GM12878 (cell line): ENCODE measurements around the gene NLRC5. TPM values are rescaled to one million over a fixed set of nuclear protein-coding genes. Genes with fewer than 3 reads are reported as not detected.

Experiments
- ATAC-seq: fragments of 200-7000 bp; cut with Tn5 transposase; 3 replicates; pipeline ENCODE4 v1.9.1; 2020; ENCODE audit warnings: mild to moderate bottlenecking, moderate library complexity
- BruUV-seq: library from RNA; stranded (reverse); fragments of 400-500 nt; replicated peaks from 2 replicates; lab custom pipeline; 2021; lab: Mats Ljungman, UMichigan
- CTCF ChIA-PET: fragments of 300-600 bp; sonication (Branson Sonifier 250); formaldehyde crosslinking; extraction: SDS; loops from one replicate; lab custom pipeline; 2021; ENCODE audit warnings: inconsistent platforms; lab: Yijun Ruan, JAX
- POLR2A ChIA-PET: fragments of 350-600 bp; formaldehyde crosslinking; extraction: SDS; loops from one replicate; lab custom pipeline; 2021; ENCODE audit warnings: inconsistent platforms; lab: Charles Lee
- RAD21 ChIA-PET: fragments of 300-600 bp; sonication (Branson Sonifier 250); formaldehyde crosslinking; loops from one replicate; lab custom pipeline; 2023; ENCODE audit warnings: antibody characterized with exemption; ENCODE audit not compliant: unreplicated experiment; lab: Charles Lee
- SMC1A ChIA-PET: fragments of 300-600 bp; sonication (Branson Sonifier 250); formaldehyde crosslinking; loops from one replicate; lab custom pipeline; 2023; ENCODE audit not compliant: unreplicated experiment, uncharacterized antibody; lab: Charles Lee
- DNase-seq: peaks from one replicate; pipeline ENCODE4 v3.0.0-alpha.2; 2011; ENCODE audit warnings: low read depth, low spot score
- FAIRE-seq: peaks from 3 replicates; lab custom pipeline; 2011; peaks lifted over from hg19 to GRCh38; lab: Jason Lieb, UNC
- H2AFZ ChIP-seq: 2 replicates; pipeline ENCODE4 v1.6.0; 2011; ENCODE audit warnings: low read depth, low read length, control low read depth; ENCODE audit not compliant: control insufficient read depth
- H3K27ac ChIP-seq: 2 replicates; pipeline ENCODE4 v1.5.1; 2011; ENCODE audit warnings: control low read depth; ENCODE audit not compliant: control insufficient read depth, insufficient read depth
- H3K27me3 ChIP-seq, 2 experiments: replicated peaks in 1 of 2; 2 replicates each; pipeline versions ENCODE4 v1.6.0 to v1.6.1; 2011; ENCODE audit warnings: low read length in 1 of 2; ENCODE audit not compliant: control insufficient read depth in 2 of 2, insufficient read depth in 2 of 2
- H3K36me3 ChIP-seq, 2 experiments: 2 replicates each; pipeline ENCODE4 v1.5.1; 2011; ENCODE audit warnings: low read length in 1 of 2; ENCODE audit not compliant: control insufficient read depth in 2 of 2, insufficient read depth in 2 of 2
- H3K4me1 ChIP-seq: 2 replicates; pipeline ENCODE4 v1.6.1; 2011; ENCODE audit warnings: mild to moderate bottlenecking, low read length, moderate library complexity, mixed read lengths; ENCODE audit not compliant: control insufficient read depth, insufficient read depth
- H3K4me2 ChIP-seq: 2 replicates; pipeline ENCODE4 v1.6.0; 2011; ENCODE audit warnings: control low read depth; ENCODE audit not compliant: control insufficient read depth, insufficient read depth
- H3K4me3 ChIP-seq: fragments of 200-600 bp; sonication (generic); 2 replicates; pipeline ENCODE4 v1.5.1; 2016
- H3K79me2 ChIP-seq: 2 replicates; pipeline ENCODE4 v1.6.0; 2011; ENCODE audit warnings: low read length; ENCODE audit not compliant: control insufficient read depth, insufficient read depth
- H3K9ac ChIP-seq: 2 replicates; pipeline ENCODE4 v1.8.0; 2011; ENCODE audit warnings: low read length, control low read depth, mixed read lengths; ENCODE audit not compliant: control insufficient read depth, insufficient read depth
- H3K9me3 ChIP-seq: replicated peaks from 3 replicates; pipeline ENCODE4 v1.5.1; 2011; ENCODE audit warnings: mild to moderate bottlenecking, low read length; ENCODE audit not compliant: control insufficient read depth, insufficient read depth
- H4K20me1 ChIP-seq: 2 replicates; pipeline ENCODE4 v1.6.0; 2011; ENCODE audit not compliant: control insufficient read depth, insufficient read depth
- ASH2L ChIP-seq: fragments of 300-600, 200-600 bp; sonication (generic); IDR thresholded peaks from 2 replicates; pipeline ENCODE4 v1.6.1; 2017; ENCODE audit warnings: low read depth, mild to moderate bottlenecking, borderline replicate concordance
- ATF3 ChIP-seq: IDR thresholded peaks from 2 replicates; pipeline ENCODE4 v1.6.1; 2011; ENCODE audit warnings: low read depth, mild to moderate bottlenecking, low read length, moderate library complexity, borderline replicate concordance; ENCODE audit errors: extremely low read depth
- E2F4 ChIP-seq: IDR thresholded peaks from 2 replicates; pipeline ENCODE4 v1.6.1; 2012; ENCODE audit warnings: low read depth, low read length, improper control_type of control experiment
- EED ChIP-seq: sonication (generic); IDR thresholded peaks from 2 replicates; pipeline ENCODE4 v1.6.1; 2016; ENCODE audit warnings: antibody characterized with exemption, low read depth
- FOXK2 ChIP-seq: fragments of 450-650 bp; IDR thresholded peaks from 2 replicates; pipeline ENCODE4 v1.6.1; 2017; ENCODE audit warnings: mild to moderate bottlenecking, moderate library complexity
- MAX ChIP-seq: IDR thresholded peaks from 2 replicates; pipeline ENCODE4 v1.6.1; 2012; ENCODE audit warnings: low read depth, low read length, improper control_type of control experiment
- MEF2B ChIP-seq: fragments of 450-650 bp; IDR thresholded peaks from 2 replicates; pipeline ENCODE4 v1.6.1; 2018; ENCODE audit warnings: mild to moderate bottlenecking, moderate library complexity; ENCODE audit not compliant: partially characterized antibody, poor library complexity, severe bottlenecking
- MLLT1 ChIP-seq: fragments of 450-650 bp; IDR thresholded peaks from 2 replicates; pipeline ENCODE4 v1.6.1; 2016; ENCODE audit warnings: mild to moderate bottlenecking
- NFXL1 ChIP-seq: fragments of 450-650 bp; IDR thresholded peaks from 2 replicates; pipeline ENCODE4 v1.6.1; 2017; ENCODE audit warnings: antibody characterized with exemption, mild to moderate bottlenecking, borderline replicate concordance
- RCOR1 ChIP-seq: conservative IDR thresholded peaks from 2 replicates; pipeline ENCODE4 v1.6.1; 2012; ENCODE audit warnings: low read depth, low read length, improper control_type of control experiment
- SIX5 ChIP-seq: IDR thresholded peaks from 2 replicates; pipeline ENCODE4 v1.6.1; 2011; ENCODE audit warnings: mild to moderate bottlenecking, low read depth, low read length, moderate library complexity; ENCODE audit not compliant: severe bottlenecking
- SMAD1 ChIP-seq: fragments of 450-650 bp; IDR thresholded peaks from 2 replicates; pipeline ENCODE4 v1.6.1; 2018; ENCODE audit warnings: mild to moderate bottlenecking, low read depth; ENCODE audit not compliant: partially characterized antibody
- SP1 ChIP-seq: IDR thresholded peaks from one replicate; pipeline ENCODE4 v1.6.1; 2011; ENCODE audit warnings: low read depth, low read length
- USF1 ChIP-seq: IDR thresholded peaks from 2 replicates; pipeline ENCODE4 v1.6.1; 2011; ENCODE audit warnings: borderline replicate concordance, low read depth, mild to moderate bottlenecking, moderate library complexity, mixed read lengths, low read length; ENCODE audit not compliant: insufficient read depth; ENCODE audit errors: extremely low read length
- ZBTB40 ChIP-seq: fragments of 450-650 bp; IDR thresholded peaks from 2 replicates; pipeline ENCODE4 v1.6.1; 2016; ENCODE audit warnings: mild to moderate bottlenecking, moderate library complexity, borderline replicate concordance
- WGBS: methylation state at CpG from one replicate; pipeline ENCODE4 v1.1.6; 2016; ENCODE audit warnings: low lambda C conversion rate; ENCODE audit not compliant: insufficient replicate concordance, insufficient coverage; ENCODE audit errors: missing lambda C conversion rate; 5-methylcytosine and 5-hydroxymethylcytosine counted together
- in situ Hi-C: fragments of 300-500 bp; cut with MboI; formaldehyde crosslinking; loops from 9 replicates; pipeline ENCODE4 v1.14.3; 2018; ENCODE audit warnings: mixed read lengths
- intact Hi-C: fragments of 100-400 bp; cut with micrococcal nuclease; formaldehyde crosslinking; loops from one replicate; pipeline ENCODE4 v1.14.2; 2022; ENCODE audit not compliant: unreplicated experiment
- polyA plus RNA-seq, 11 experiments: library from polyadenylated mRNA; depleted of rRNA in 4 of 11; unstranded in 6 of 11; stranded (reverse) in 5 of 11; fragments of >200 nt; fragmentation: Nextera tagmentation in 4 of 11; fragmentation: Illumina TruSeq in 1 of 11; extraction: Ambion mirVana in 4 of 11; extraction: Trizol in 1 of 11; gene quantifications; 1 replicate in 1 of 11; 2 replicates in 10 of 11; pipeline versions ENCODE4 v1.2.1 to v1.2.3, GENCODE V29; 2011 to 2016; ENCODE audit warnings: inconsistent platforms in 2 of 11, missing spikeins in 2 of 11, low read depth in 1 of 11
- total RNA-seq, 4 experiments: library from RNA; depleted of rRNA in 3 of 4; stranded (reverse); fragments of >200 nt in 3 of 4; fragmentation: Illumina TruSeq in 1 of 4; extraction: Trizol in 1 of 4; gene quantifications; 2 replicates each; pipeline versions ENCODE4 v1.2.1 to v1.2.3, GENCODE V29; 2013 to 2021

Gene NLRC5
- total and polyA plus RNA-seq, 10 of the 15 experiments (the other 5 are each of a cell fraction or from before 2014, with no cell fraction given): 13.1 to 105 (median 57.3) TPM

- CTCF ChIA-PET: interaction anchor here (0.9 to 17.5 kb wide), 8 partner anchors 9 to 95 kb away, joined by 3 to 420 read pairs (median 82); partner anchors contain the start of genes NLRC5 and SLC12A3
- SMC1A ChIA-PET: interaction anchor here (1.0 to 31.6 kb wide), 7 partner anchors 14 to 208 kb away, joined by 3 to 604 read pairs (median 5); partner anchors contain the start of gene NLRC5
- Histone ChIP-seq H3K9me3 (no peaks in the 10 kb centered on the region), H3K4me1 (peaks cover 7% of the 10 kb centered on the region), H3K79me2 (no peaks in the 10 kb centered on the region), H3K9ac (no peak overlapping the region), H3K27me3 (no peaks in the 10 kb centered on the region), H3K27ac (no peak overlapping the region), H2AFZ (no peak overlapping the region), H3K36me3 (no peaks in the 10 kb centered on the region), H3K4me3 (no peak overlapping the region), H4K20me1 (no peaks in the 10 kb centered on the region), H3K4me2 (no peak overlapping the region)
- in situ Hi-C loops: loop anchor here (5.0 kb wide), 1 partner anchor 211 kb away; no protein-coding TSS in a partner anchor
- WGBS: 61% methylated on average over 3 of the region's 3 CpGs
- intact Hi-C loops: loop anchor here (5.0 kb wide), 1 partner anchor 36 kb away; no protein-coding TSS in a partner anchor
- ATAC-seq (no peak), DNase-seq (no peak), FAIRE-seq (no peak)
- POLR2A ChIA-PET: interaction anchor here (0.6 to 1.5 kb wide), 2 partner anchors 16 to 50 kb away, joined by 3 to 4 read pairs; no protein-coding TSS in a partner anchor
- no TSS peak for BruUV-seq
- TF ChIP-seq EED: no peak
- no peak for TF ChIP-seq ASH2L
- TF ChIP-seq E2F4: no peak
- no peak for TF ChIP-seq MAX
- TF ChIP-seq ATF3: no peak
- TF ChIP-seq NFXL1: no peak
- TF ChIP-seq USF1: no peak
- TF ChIP-seq SP1: no peak
- no peak for TF ChIP-seq MLLT1
- TF ChIP-seq SIX5: no peak
- no peak for TF ChIP-seq RCOR1
- no peak for TF ChIP-seq SMAD1
- no peak for TF ChIP-seq FOXK2
- no peak for TF ChIP-seq MEF2B
- TF ChIP-seq ZBTB40: no peak
- RAD21 ChIA-PET: interaction anchor here (0.5 to 16.8 kb wide), 4 partner anchors 21 to 651 kb away, joined by 3 to 376 read pairs (median 4); partner anchors contain the start of gene NLRC5
Measured at GRCh38 chr16:56961386-56961785, 28.0 kb upstream of the NLRC5 start.
